ENCODE measurements around the gene KLHL3. TPM values are rescaled to one million over a fixed set of nuclear protein-coding genes. Genes with fewer than 3 reads are reported as not detected.

Gene KLHL3
- total RNA-seq, 4 donors from 2014 or later = 22.5 to 35.7 (median 27.5) TPM

DNA sequence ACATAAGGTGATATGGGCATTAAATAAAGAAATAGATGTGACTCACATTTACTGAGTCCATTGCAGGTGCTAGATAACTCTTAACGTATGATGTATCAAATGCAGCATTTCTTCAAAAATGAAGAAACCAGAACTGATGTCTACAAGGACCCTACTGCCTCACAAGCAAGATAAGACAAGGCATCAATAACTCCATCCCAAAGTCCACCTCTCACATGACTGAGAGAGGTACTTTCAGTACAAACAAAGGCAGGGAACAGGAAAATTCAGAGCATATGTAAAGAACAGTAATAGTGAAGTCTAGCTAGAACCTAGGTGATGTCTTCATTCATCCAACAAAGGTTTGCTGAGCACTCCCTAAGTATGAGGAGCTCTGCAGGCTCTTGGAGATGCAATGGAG is 54.7 kb downstream of the KLHL3 start:
- H3K27me3 ChIP-seq = no peaks in the 10 kb centered on the region
- peaks cover 0 to 32% (median 0%) of the 10 kb centered on the region in 3 donors for H3K36me3 ChIP-seq
- H3K9me3 ChIP-seq = no peaks in the 10 kb centered on the region
- TF ChIP-seq EP300 (IDR thresholded peaks at IDR 0.05) (no peak), POLR2A (IDR thresholded peaks at IDR 0.05) (no peak)
- 86 to 97% methylated on average over 1 of the region's 1 CpG for WGBS, 2 donors
- no peaks in the 10 kb centered on the region for H3K4me1 ChIP-seq
- H3K27ac ChIP-seq = no peak overlapping the region
- no peak overlapping the region for H3K4me3 ChIP-seq
- no peak for DNase-seq (ENCODE audit: low spot score in 2 of 2)

DNA sequence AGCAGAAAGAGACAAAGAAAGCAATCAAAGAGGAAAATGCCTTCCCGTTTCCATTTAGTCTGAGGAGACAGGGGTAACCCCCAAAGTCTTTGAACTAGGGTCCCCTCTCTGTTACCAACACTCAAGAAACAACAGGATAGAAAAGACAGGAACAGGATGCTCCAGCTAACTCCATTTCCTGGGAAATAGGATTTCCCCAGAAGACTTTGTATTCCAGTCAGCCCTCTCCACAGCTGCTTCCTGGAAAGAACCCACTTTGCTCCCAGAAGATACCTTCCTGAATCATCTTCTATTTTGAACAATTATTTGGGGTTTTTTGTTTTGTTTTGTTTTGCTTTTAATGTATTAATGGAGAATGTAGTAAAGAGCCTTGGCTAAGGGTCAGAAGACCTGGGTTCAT is 56.0 kb downstream of the KLHL3 start:
- 62 to 81% methylated on average over 1 of the region's 1 CpG for WGBS, 2 donors
- Histone ChIP-seq H3K27ac (no peak overlapping the region), H3K36me3 (peaks cover 0 to 27% (median 0%) of the 10 kb centered on the region in 3 donors), H3K4me1 (no peaks in the 10 kb centered on the region), H3K4me3 (no peak overlapping the region), H3K9me3 (no peaks in the 10 kb centered on the region), H3K27me3 (no peaks in the 10 kb centered on the region)
- TF ChIP-seq EP300 (IDR thresholded peaks at IDR 0.05) (no peak), POLR2A (IDR thresholded peaks at IDR 0.05) (no peak)
- TF ChIP-seq, protein P1, sequence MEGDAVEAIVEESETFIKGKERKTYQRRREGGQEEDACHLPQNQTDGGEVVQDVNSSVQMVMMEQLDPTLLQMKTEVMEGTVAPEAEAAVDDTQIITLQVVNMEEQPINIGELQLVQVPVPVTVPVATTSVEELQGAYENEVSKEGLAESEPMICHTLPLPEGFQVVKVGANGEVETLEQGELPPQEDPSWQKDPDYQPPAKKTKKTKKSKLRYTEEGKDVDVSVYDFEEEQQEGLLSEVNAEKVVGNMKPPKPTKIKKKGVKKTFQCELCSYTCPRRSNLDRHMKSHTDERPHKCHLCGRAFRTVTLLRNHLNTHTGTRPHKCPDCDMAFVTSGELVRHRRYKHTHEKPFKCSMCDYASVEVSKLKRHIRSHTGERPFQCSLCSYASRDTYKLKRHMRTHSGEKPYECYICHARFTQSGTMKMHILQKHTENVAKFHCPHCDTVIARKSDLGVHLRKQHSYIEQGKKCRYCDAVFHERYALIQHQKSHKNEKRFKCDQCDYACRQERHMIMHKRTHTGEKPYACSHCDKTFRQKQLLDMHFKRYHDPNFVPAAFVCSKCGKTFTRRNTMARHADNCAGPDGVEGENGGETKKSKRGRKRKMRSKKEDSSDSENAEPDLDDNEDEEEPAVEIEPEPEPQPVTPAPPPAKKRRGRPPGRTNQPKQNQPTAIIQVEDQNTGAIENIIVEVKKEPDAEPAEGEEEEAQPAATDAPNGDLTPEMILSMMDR (IDR thresholded peaks at IDR 0.05) = no peak
- DNase-seq (ENCODE audit: low spot score in 2 of 2) = no peak

DNA sequence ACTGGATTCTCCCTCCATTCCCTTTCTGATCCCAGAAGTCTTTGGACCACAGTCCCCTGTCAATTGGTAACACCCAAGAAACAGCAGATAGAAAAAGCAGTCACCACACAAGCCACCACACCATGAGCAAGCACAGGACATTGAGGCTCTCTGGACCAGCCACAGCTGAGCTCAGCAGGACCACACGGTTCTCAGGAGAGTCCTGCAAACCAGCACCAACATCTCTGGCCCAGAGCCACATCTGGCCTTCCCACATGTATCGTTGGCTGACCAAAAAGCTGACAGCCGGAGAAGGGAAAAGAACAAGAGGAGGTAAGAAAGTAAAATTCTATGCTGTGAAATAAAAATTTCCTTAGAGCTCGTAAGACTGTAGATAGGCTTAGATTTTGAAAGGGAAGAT is 56.7 kb downstream of the KLHL3 start:
- DNase-seq (ENCODE audit: low spot score in 2 of 2) = no peak
- H3K4me1 ChIP-seq = no peaks in the 10 kb centered on the region
- whole genome bisulfite sequencing, 2 donors = 55 to 69% methylated on average over 4 of the region's 4 CpGs
- no peak overlapping the region for H3K27ac ChIP-seq
- H3K36me3 ChIP-seq = peaks cover 0 to 27% (median 0%) of the 10 kb centered on the region in 3 donors
- no peak for TF ChIP-seq POLR2A (IDR thresholded peaks at IDR 0.05)
- TF ChIP-seq, protein P1 (IDR thresholded peaks at IDR 0.05) = no peak
- no peaks in the 10 kb centered on the region for H3K9me3 ChIP-seq
- no peak overlapping the region for H3K4me3 ChIP-seq
- H3K27me3 ChIP-seq = no peaks in the 10 kb centered on the region

DNA sequence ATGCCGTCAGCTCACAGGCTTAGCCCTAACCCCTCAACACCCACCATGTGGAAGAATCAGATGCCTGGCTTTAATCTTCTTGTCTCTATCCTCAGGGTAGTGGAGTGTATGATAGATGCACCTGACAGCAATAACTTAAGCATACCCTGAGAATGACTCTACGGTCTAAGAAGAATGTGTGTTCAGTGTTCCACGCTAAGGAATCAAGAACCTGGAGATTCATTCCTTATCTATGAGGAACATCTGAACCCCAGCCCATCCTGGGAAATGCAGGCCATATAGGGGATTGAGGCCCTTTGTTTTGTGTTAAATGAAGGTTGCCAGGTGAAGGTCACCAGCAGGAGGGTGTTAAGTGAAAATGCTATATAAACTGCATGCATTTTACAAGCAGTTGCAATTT is 63.0 kb downstream of the KLHL3 start:
- WGBS, 2 donors = 50 to 74% methylated on average over 3 of the region's 3 CpGs
- no peaks in the 10 kb centered on the region for H3K9me3 ChIP-seq
- H3K27me3 ChIP-seq = no peaks in the 10 kb centered on the region
- H3K4me1 ChIP-seq = no peaks in the 10 kb centered on the region
- no peak overlapping the region for H3K4me3 ChIP-seq
- TF ChIP-seq, protein P1 (IDR thresholded peaks at IDR 0.05) = no peak
- TF ChIP-seq POLR2A (IDR thresholded peaks at IDR 0.05) = no peak
- TF ChIP-seq EP300 (IDR thresholded peaks at IDR 0.05) = no peak
- no peak for DNase-seq (ENCODE audit: low spot score in 2 of 2)
- peaks cover 0 to 37% (median 0%) of the 10 kb centered on the region in 3 donors for H3K36me3 ChIP-seq
- H3K27ac ChIP-seq = no peak overlapping the region

DNA sequence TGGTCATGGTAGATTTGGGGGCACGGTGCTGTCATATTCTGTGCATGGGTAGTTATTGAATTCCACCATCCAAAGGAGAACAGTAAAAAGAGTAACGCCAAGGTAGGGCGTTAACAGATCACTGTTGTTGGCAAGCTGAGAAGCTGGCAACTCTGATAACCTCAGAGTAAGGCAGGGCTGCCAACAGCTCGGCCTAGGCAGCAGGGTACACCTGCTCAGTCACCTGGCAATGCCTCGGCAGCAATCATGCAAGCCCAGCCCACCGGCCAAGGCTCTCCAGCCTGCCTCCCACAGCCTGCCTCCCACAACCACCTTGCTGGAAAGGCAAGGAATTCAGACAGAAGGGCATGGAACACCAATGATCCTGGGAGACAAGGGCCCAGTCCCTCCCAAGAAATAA is 63.9 kb downstream of the KLHL3 start:
- Histone ChIP-seq H3K4me3 (no peak overlapping the region), H3K9me3 (no peaks in the 10 kb centered on the region), H3K36me3 (peaks cover 0 to 28% (median 0%) of the 10 kb centered on the region in 3 donors), H3K27ac (no peak overlapping the region), H3K4me1 (no peaks in the 10 kb centered on the region), H3K27me3 (no peaks in the 10 kb centered on the region)
- 89 to 90% methylated on average over 6 of the region's 6 CpGs for WGBS, 2 donors
- no peak for DNase-seq (ENCODE audit: low spot score in 2 of 2)
- TF ChIP-seq, protein P1 (IDR thresholded peaks at IDR 0.05) = no peak
- TF ChIP-seq EP300 (IDR thresholded peaks at IDR 0.05) = no peak

DNA sequence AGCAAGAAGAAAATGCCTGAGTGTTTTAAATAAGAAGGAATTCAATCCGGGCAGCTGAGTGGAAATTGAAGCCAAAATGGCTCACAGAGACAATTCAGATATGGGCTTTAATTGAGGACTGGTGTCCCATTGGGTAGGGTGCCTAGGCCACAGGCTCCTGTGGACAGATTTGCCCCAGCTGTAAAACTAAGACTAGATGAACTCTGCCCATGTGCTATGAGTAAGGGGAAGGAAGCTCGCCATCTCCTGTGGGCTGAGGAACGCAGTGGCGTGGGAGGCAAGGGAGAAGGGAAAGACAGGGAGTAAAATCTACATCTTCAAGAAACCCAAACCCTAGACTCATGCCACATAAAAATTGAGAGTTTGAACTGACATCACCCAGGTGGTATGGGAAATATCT is 66.1 kb downstream of the KLHL3 start:
- Histone ChIP-seq H3K4me3 (no peak overlapping the region), H3K27me3 (no peaks in the 10 kb centered on the region), H3K27ac (no peak overlapping the region), H3K9me3 (no peaks in the 10 kb centered on the region), H3K4me1 (peaks cover 0 to 18% (median 7%) of the 10 kb centered on the region in 4 donors), H3K36me3 (peaks cover 0 to 24% (median 0%) of the 10 kb centered on the region in 3 donors)
- TF ChIP-seq POLR2A (IDR thresholded peaks at IDR 0.05) (no peak), EP300 (IDR thresholded peaks at IDR 0.05) (no peak)
- TF ChIP-seq, protein P1 (IDR thresholded peaks at IDR 0.05) = no peak
- no peak for DNase-seq (ENCODE audit: low spot score in 2 of 2)
- 88 to 92% methylated on average over 4 of the region's 4 CpGs for WGBS, 2 donors
